Peyer's patch (tissue), 4 donors: ENCODE measurements around the gene SAAL1. TPM values are rescaled to one million over a fixed set of nuclear protein-coding genes. Genes with fewer than 3 reads are reported as not detected.
"Not testable (repeated sequence)": the region's sequence is repeated elsewhere in the genome, so short reads cannot be mapped to it uniquely, and the experiment has no call there.

Experiments used
- DNase-seq, 3 donors: peaks; one replicate each; pipeline ENCODE4 v3.0.0-alpha.2; 2017 to 2019
- H3K27ac ChIP-seq, 4 donors: fragments of 200-600 bp; sonication (generic); one replicate each; pipeline ENCODE4 v1.5.1; 2016 to 2019
- H3K27me3 ChIP-seq, 2 donors: fragments of 200-600 bp; sonication (generic); one replicate each; pipeline ENCODE4 v1.5.1; 2019
- H3K36me3 ChIP-seq, 3 donors: fragments of 200-600 bp; sonication (generic); one replicate each; pipeline ENCODE4 v1.5.1; 2016 to 2019
- H3K4me1 ChIP-seq, 4 donors: fragments of 200-600 bp; sonication (generic); one replicate each; pipeline ENCODE4 v1.5.1; 2016 to 2019
- H3K4me3 ChIP-seq, 4 donors: fragments of 200-600 bp; sonication (generic); 1 replicate in 3 of 4; 2 replicates in 1 of 4; pipeline ENCODE4 v1.5.1; 2016 to 2019; ENCODE audit warnings: mild to moderate bottlenecking in 1 of 4
- H3K9me3 ChIP-seq, 4 donors: fragments of 200-600 bp; sonication (generic); one replicate each; pipeline ENCODE4 v1.5.1; 2016 to 2019; ENCODE audit warnings: mild to moderate bottlenecking in 1 of 4
- CTCF ChIP-seq, 6 experiments: fragments of 450-650 bp in 4 of 6; fragments of 200-600 bp in 2 of 6; sonication (generic) in 1 of 6; IDR thresholded peaks; one replicate each; pipeline ENCODE4 v1.5.1; 2017 to 2019; ENCODE audit warnings: antibody characterized with exemption in 6 of 6, mild to moderate bottlenecking in 3 of 6, moderate library complexity in 1 of 6
- POLR2A ChIP-seq, 2 donors: fragments of 450-650 bp; IDR thresholded peaks; one replicate each; pipeline ENCODE4 v1.5.1; 2017; ENCODE audit warnings: antibody characterized with exemption in 2 of 2, mild to moderate bottlenecking in 2 of 2, moderate library complexity in 2 of 2
- total RNA-seq, 4 donors: library from RNA; depleted of rRNA; stranded (reverse); fragments of >200 nt; gene quantifications; one replicate each; pipeline ENCODE4 v1.1.0, GENCODE V29; 2016

Gene SAAL1
- total RNA-seq, 4 donors from 2014 or later, result 8.6 to 58.6 (median 15.5) TPM

GRCh38 chr11:18140145-18140544 is 34.3 kb upstream of the SAAL1 start:
- Histone ChIP-seq H3K4me3 (no peak overlapping the region), H3K27ac (no peak overlapping the region), H3K27me3 (no peaks in the 10 kb centered on the region), H3K36me3 (no peaks in the 10 kb centered on the region), H3K9me3 (no peaks in the 10 kb centered on the region), H3K4me1 (no peaks in the 10 kb centered on the region)
- DNase-seq, result no peak
- no peak for TF ChIP-seq CTCF (IDR thresholded peaks at IDR 0.05)
- TF ChIP-seq POLR2A (IDR thresholded peaks at IDR 0.05), result no peak

DNA sequence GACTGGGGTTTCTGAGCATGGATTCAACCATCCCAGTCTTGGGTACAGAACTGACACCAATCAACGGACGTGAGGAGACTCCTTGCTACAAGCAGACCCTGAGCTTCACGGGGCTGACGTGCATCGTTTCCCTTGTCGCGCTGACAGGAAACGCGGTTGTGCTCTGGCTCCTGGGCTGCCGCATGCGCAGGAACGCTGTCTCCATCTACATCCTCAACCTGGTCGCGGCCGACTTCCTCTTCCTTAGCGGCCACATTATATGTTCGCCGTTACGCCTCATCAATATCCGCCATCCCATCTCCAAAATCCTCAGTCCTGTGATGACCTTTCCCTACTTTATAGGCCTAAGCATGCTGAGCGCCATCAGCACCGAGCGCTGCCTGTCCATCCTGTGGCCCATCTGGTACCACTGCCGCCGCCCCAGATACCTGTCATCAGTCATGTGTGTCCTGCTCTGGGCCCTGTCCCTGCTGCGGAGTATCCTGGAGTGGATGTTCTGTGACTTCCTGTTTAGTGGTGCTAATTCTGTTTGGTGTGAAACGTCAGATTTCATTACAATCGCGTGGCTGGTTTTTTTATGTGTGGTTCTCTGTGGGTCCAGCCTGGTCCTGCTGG is 31.4 kb upstream of the SAAL1 start:
- Histone ChIP-seq H3K4me1 (no peaks in the 10 kb centered on the region), H3K36me3 (no peaks in the 10 kb centered on the region), H3K4me3 (no peak overlapping the region), H3K27me3 (no peaks in the 10 kb centered on the region), H3K9me3 (no peaks in the 10 kb centered on the region), H3K27ac (no peak overlapping the region)
- TF ChIP-seq CTCF (IDR thresholded peaks at IDR 0.05) (no peak), POLR2A (IDR thresholded peaks at IDR 0.05) (no peak)
- DNase-seq, result no peak

DNA sequence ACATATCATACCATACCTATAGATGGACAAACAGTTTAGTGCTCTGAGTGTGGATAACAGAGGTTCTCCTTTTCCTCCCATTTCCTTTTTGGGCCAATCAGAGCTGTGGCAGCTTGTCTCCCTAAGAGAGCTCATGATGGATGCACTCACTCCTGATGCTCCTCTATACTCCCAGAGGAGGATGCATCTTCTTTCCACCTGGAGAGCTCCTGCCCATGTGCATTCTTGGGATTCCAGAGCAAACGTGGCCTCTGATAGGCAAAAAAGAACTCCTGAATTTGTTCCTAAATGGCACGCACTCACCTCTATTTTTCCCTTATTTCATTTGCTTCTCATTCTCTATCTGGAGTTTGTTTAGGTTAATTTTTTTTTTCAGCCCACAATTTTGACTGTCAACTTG is 29.4 kb upstream of the SAAL1 start:
- no peak for TF ChIP-seq CTCF (IDR thresholded peaks at IDR 0.05)
- TF ChIP-seq POLR2A (IDR thresholded peaks at IDR 0.05), result no peak
- no peaks in the 10 kb centered on the region for H3K36me3 ChIP-seq
- DNase-seq, result no peak

DNA sequence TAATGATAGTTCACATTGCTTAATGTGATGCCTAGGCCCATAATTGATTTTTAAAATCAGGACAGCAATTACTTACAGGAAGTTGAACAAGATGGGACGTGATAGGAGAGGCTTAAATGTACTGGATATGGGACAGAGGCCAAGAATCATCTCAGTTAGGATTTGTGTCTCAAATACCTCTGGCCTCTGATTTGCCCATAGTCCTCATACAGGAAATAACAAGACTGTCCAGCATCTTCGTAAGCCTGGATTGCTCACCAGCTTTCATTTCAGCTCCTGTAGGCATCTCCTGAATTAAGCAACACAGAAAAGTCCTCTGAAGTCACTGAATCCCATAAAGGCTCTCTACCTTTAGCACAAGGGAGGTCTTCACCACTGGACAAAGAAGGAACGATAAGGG is 26.5 kb upstream of the SAAL1 start, which contains the start of gene MRGPRX3:
Gene MRGPRX3 (plus strand): TSS at position 231 of the 400 bp plus-strand sequence. CDS start 4,632 bp downstream, outside the sequence.
- TF ChIP-seq CTCF (IDR thresholded peaks at IDR 0.05) (no peak), POLR2A (IDR thresholded peaks at IDR 0.05) (no peak)
- Histone ChIP-seq H3K27me3 (no peaks in the 10 kb centered on the region), H3K4me1 (no peaks in the 10 kb centered on the region), H3K9me3 (no peaks in the 10 kb centered on the region), H3K36me3 (no peaks in the 10 kb centered on the region), H3K4me3 (no peak within 1 kb of the TSS), H3K27ac (no peak within 1 kb of the TSS)
- no peak for DNase-seq

More for the DNA sequence above, 29.4 kb upstream of the SAAL1 start:
- no peak overlapping the region for H3K27ac ChIP-seq
- H3K4me1 ChIP-seq, result no peaks in the 10 kb centered on the region
- no peaks in the 10 kb centered on the region for H3K27me3 ChIP-seq
- no peak overlapping the region for H3K4me3 ChIP-seq
- H3K9me3 ChIP-seq, result no peaks in the 10 kb centered on the region

DNA sequence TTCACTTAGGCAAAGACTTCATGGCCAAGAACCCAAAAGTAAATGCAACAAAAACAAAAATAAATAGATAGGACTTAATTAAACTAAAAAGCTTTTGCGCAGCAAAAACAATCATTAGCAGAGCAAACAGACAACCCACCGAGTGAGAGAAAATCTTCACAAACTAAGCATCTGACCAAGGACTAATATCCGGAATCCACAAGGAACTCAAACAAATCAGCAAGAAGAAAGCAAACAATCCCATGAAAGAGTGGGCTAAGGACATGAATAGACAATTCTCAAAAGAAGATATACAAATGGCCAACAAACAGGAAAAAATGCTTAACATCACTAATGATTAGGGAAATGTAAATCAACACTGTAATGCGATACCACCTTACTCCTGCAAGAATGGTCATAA is 25.2 kb upstream of the SAAL1 start:
- H3K4me3 ChIP-seq, H3K4me1 ChIP-seq, H3K27me3 ChIP-seq, H3K27ac ChIP-seq, H3K9me3 ChIP-seq, DNase-seq, H3K36me3 ChIP-seq: not testable (repeated sequence)

DNA sequence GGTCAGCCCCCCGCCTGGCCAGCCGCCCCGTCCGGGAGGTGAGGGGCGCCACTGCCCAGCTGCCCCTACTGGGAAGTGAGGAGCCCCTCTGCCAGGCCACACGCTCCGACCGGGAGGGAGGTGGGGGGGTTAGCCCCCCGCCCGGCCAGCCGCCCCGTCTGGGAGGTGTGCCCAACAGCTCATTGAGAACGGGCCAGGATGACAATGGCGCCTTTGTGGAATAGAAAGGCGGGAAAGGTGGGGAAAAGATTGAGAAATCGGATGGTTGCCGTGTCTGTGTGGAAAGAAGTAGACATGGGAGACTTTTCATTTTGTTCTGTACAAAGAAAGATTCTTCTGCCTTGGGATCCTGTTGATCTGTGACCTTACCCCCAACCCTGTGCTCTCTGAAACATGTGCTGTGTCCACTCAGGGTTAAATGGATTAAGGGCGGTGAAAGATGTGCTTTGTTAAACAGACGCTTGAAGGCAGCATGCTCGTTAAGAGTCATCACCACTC is 15.5 kb upstream of the SAAL1 start:
- H3K27me3 ChIP-seq, H3K36me3 ChIP-seq, H3K9me3 ChIP-seq, H3K4me1 ChIP-seq, DNase-seq, H3K4me3 ChIP-seq, H3K27ac ChIP-seq: not testable (repeated sequence)
